GM23338 (cell line): ENCODE measurements around the gene AP2B1. TPM values are rescaled to one million over a fixed set of nuclear protein-coding genes. Genes with fewer than 3 reads are reported as not detected.

Source experiments
- ATAC-seq: fragments of 200-7000 bp; cut with Tn5 transposase; 3 replicates; pipeline ENCODE4 v1.9.1; 2020
- DNase-seq: peaks from one replicate; pipeline ENCODE4 v3.0.0-alpha.2; 2015; ENCODE audit warnings: low spot score
- H2AFZ ChIP-seq: fragments of 200-600 bp; sonication (generic); 2 replicates; pipeline ENCODE4 v1.8.0; 2016; ENCODE audit warnings: antibody characterized with exemption, mild to moderate bottlenecking, moderate library complexity
- H3F3A ChIP-seq: fragments of 200-600 bp; sonication (generic); replicated peaks from 2 replicates; pipeline ENCODE4 v1.8.0; 2017; ENCODE audit warnings: antibody characterized with exemption, mixed run types, low read depth
- H3K27ac ChIP-seq: fragments of 200-600 bp; sonication (generic); 2 replicates; pipeline ENCODE4 v1.6.1; 2016; ENCODE audit warnings: low read depth
- H3K27me3 ChIP-seq: fragments of 200-600 bp; sonication (generic); 2 replicates; pipeline ENCODE4 v1.8.0; 2016; ENCODE audit warnings: mild to moderate bottlenecking, mixed run types, moderate library complexity; ENCODE audit not compliant: insufficient read depth
- H3K36me3 ChIP-seq: fragments of 200-600 bp; sonication (generic); 2 replicates; pipeline ENCODE4 v1.8.0; 2016; ENCODE audit warnings: mild to moderate bottlenecking; ENCODE audit not compliant: insufficient read depth
- H3K4me1 ChIP-seq: fragments of 200-600 bp; sonication (generic); 2 replicates; pipeline ENCODE4 v1.8.0; 2016; ENCODE audit warnings: mild to moderate bottlenecking, moderate library complexity; ENCODE audit not compliant: insufficient read depth
- H3K4me2 ChIP-seq: fragments of 200-600 bp; sonication (generic); 2 replicates; pipeline ENCODE4 v1.7.1; 2017; ENCODE audit warnings: mixed run types
- H3K4me3 ChIP-seq: fragments of 200-600 bp; sonication (generic); 2 replicates; pipeline ENCODE4 v1.6.1; 2016; ENCODE audit warnings: mixed run types
- H3K79me2 ChIP-seq: fragments of 200-600 bp; sonication (generic); replicated peaks from 2 replicates; pipeline ENCODE4 v1.8.0; 2017; ENCODE audit warnings: mild to moderate bottlenecking; ENCODE audit not compliant: insufficient read depth
- H3K9me2 ChIP-seq: fragments of 200-600 bp; sonication (generic); 2 replicates; pipeline ENCODE4 v1.8.0; 2017; ENCODE audit not compliant: insufficient read depth
- H4K20me1 ChIP-seq: fragments of 200-600 bp; sonication (generic); replicated peaks from 2 replicates; pipeline ENCODE4 v1.8.0; 2017; ENCODE audit warnings: mild to moderate bottlenecking; ENCODE audit not compliant: insufficient read depth
- H3K27ac Mint-ChIP-seq: 2 replicates; pipeline ENCODE4 v1.8.0; 2020; ENCODE audit warnings: inconsistent platforms, mild to moderate bottlenecking, moderate library complexity, mixed read lengths
- H3K27me3 Mint-ChIP-seq: 3 replicates; pipeline ENCODE4 v1.8.0; 2022; ENCODE audit warnings: low read depth, mild to moderate bottlenecking, moderate library complexity, mixed read lengths, inconsistent platforms; ENCODE audit not compliant: insufficient read depth, poor library complexity
- H3K36me3 Mint-ChIP-seq: 3 replicates; pipeline ENCODE4 v1.8.0; 2021; ENCODE audit warnings: low read depth, mild to moderate bottlenecking, inconsistent platforms, moderate library complexity, mixed read lengths
- H3K4me1 Mint-ChIP-seq: 3 replicates; pipeline ENCODE4 v1.8.0; 2020; ENCODE audit warnings: mild to moderate bottlenecking, inconsistent platforms, mixed read lengths
- H3K4me3 Mint-ChIP-seq: 3 replicates; pipeline ENCODE4 v1.8.0; 2021; ENCODE audit warnings: moderate library complexity, mild to moderate bottlenecking, inconsistent platforms, mixed read lengths
- H3K9me3 Mint-ChIP-seq: 3 replicates; pipeline ENCODE4 v1.8.0; 2020; ENCODE audit warnings: moderate library complexity, mild to moderate bottlenecking, inconsistent platforms, mixed read lengths
- CREB1 ChIP-seq: fragments of 250-450 bp; sonication (Bioruptor Pico); IDR thresholded peaks from 2 replicates; pipeline ENCODE4 v1.5.0; 2020; ENCODE audit warnings: low read depth, mild to moderate bottlenecking, moderate library complexity
- CTCF ChIP-seq, 2 experiments: fragments of 200-600 bp in 1 of 2; sonication (generic) in 1 of 2; conservative IDR thresholded peaks; 2 replicates each; pipeline versions ENCODE4 v1.5.1 to v1.6.1; 2016 to 2017; ENCODE audit warnings: antibody characterized with exemption in 2 of 2, low read depth in 2 of 2, mild to moderate bottlenecking in 2 of 2, moderate library complexity in 1 of 2
- ETS1 ChIP-seq: IDR thresholded peaks from 2 replicates; pipeline ENCODE4 v1.6.1; 2016; ENCODE audit warnings: antibody characterized with exemption
- EZH2 ChIP-seq: fragments of 200-600 bp; sonication (generic); IDR thresholded peaks from one replicate; pipeline ENCODE4 v1.8.0; 2017; ENCODE audit warnings: antibody characterized with exemption, mild to moderate bottlenecking, low read depth; ENCODE audit not compliant: unreplicated experiment
- EZH2phosphoT487 ChIP-seq: fragments of 200-600 bp; sonication (generic); IDR thresholded peaks from one replicate; pipeline ENCODE4 v1.8.1; 2018; ENCODE audit warnings: antibody characterized with exemption; ENCODE audit not compliant: unreplicated experiment
- JUNB ChIP-seq: IDR thresholded peaks from one replicate; pipeline ENCODE4 v1.6.1; 2016; ENCODE audit warnings: antibody characterized with exemption; ENCODE audit not compliant: unreplicated experiment
- NANOG ChIP-seq: IDR thresholded peaks from 2 replicates; pipeline ENCODE4 v1.6.1; 2016; ENCODE audit warnings: antibody characterized with exemption, borderline replicate concordance
- POLR2AphosphoS5 ChIP-seq: IDR thresholded peaks from 2 replicates; pipeline ENCODE4 v1.6.1; 2016; ENCODE audit warnings: antibody characterized with exemption, low read depth
- REST ChIP-seq: IDR thresholded peaks from one replicate; pipeline ENCODE4 v1.6.1; 2018; ENCODE audit warnings: antibody characterized with exemption; ENCODE audit not compliant: unreplicated experiment
- STAT1 ChIP-seq: IDR thresholded peaks from one replicate; pipeline ENCODE4 v1.6.1; 2016; ENCODE audit warnings: antibody characterized with exemption; ENCODE audit not compliant: unreplicated experiment
- ZNF114 ChIP-seq: fragments of 250-450 bp; sonication (Bioruptor Pico); IDR thresholded peaks from 2 replicates; pipeline ENCODE4 v1.5.0; 2020; ENCODE audit warnings: mild to moderate bottlenecking, moderate library complexity
- ZNF331 ChIP-seq: fragments of 250-450 bp; sonication (Bioruptor Pico); IDR thresholded peaks from 2 replicates; pipeline ENCODE4 v1.5.0; 2020; ENCODE audit warnings: low read depth, mild to moderate bottlenecking, moderate library complexity
- polyA plus RNA-seq: library from polyadenylated mRNA; unstranded; fragments of >200 nt; fragmentation: Nextera tagmentation; extraction: Ambion mirVana; gene quantifications from 2 replicates; pipeline ENCODE4 v1.2.1, GENCODE V29; 2016
- total RNA-seq: library from RNA; depleted of rRNA; stranded (reverse); fragments of >200 nt; shearing (Covaris generic); gene quantifications from 2 replicates; pipeline ENCODE4 v1.2.3, GENCODE V29; 2014

The AP2B1 gene
- total and polyA plus RNA-seq, 2 experiments from 2014 or later = 89.7 to 144 TPM

- TF ChIP-seq REST (no peak), ETS1 (no peak), CTCF (conservative IDR thresholded peaks at IDR 0.05; ENCODE audit: low read depth in 2 of 2) (no peak), ZNF331 (CRISPR knock-in tag) (no peak), ZNF114 (CRISPR knock-in tag) (no peak), STAT1 (no peak), CREB1 (CRISPR knock-in tag) (no peak), POLR2AphosphoS5 (no peak), JUNB (no peak), EZH2 (no peak), NANOG (no peak), EZH2phosphoT487 (no peak)
Measured at GRCh38 chr17:35757243-35757642, 170.1 kb downstream of the AP2B1 start (continued).

GRCh38 chr17:35760587-35760986 is 173.5 kb downstream of the AP2B1 start, which contains the start of gene C17orf50:
Gene C17orf50, plus strand, starts transcription at chr17:35760887. Its CDS starts 55 bp downstream, at chr17:35760942.
- no peaks in the 10 kb centered on the region for H3K36me3 ChIP-seq
- no peak within 1 kb of the TSS for H3K27ac Mint-ChIP-seq
- TF ChIP-seq CTCF (conservative IDR thresholded peaks at IDR 0.05; ENCODE audit: low read depth in 2 of 2) = no peak

More at GRCh38 chr17:35760587-35760986, 173.5 kb downstream of the AP2B1 start, which contains the start of gene C17orf50:
- peaks cover 5% of the 10 kb centered on the region for H3K27me3 Mint-ChIP-seq
- no peaks in the 10 kb centered on the region for H4K20me1 ChIP-seq
- H3K4me1 Mint-ChIP-seq = peaks cover 11% of the 10 kb centered on the region
- no peak within 1 kb of the TSS for H3K27ac ChIP-seq
- no peak within 1 kb of the TSS for H3K4me2 ChIP-seq
- H3K4me1 ChIP-seq = peaks cover 6% of the 10 kb centered on the region; the same call in 1 of the 2 replicates
- no peaks in the 10 kb centered on the region for H3K27me3 ChIP-seq
- no peak within 1 kb of the TSS for H3K4me3 Mint-ChIP-seq
- peaks cover 4% of the 10 kb centered on the region; the same call in 1 of the 2 replicates for H3F3A ChIP-seq
- DNase-seq (no peak), ATAC-seq (no peak)
- no peaks in the 10 kb centered on the region for H3K9me2 ChIP-seq
- H3K36me3 Mint-ChIP-seq = no peaks in the 10 kb centered on the region
- H2AFZ ChIP-seq = no peak within 1 kb of the TSS
- H3K79me2 ChIP-seq = no peaks in the 10 kb centered on the region
- H3K4me3 ChIP-seq = no peak within 1 kb of the TSS
- no peaks in the 10 kb centered on the region; the same call in 1 of the 3 replicates for H3K9me3 Mint-ChIP-seq
